Stimulated activated CD4-positive, alpha-beta T cell treated with anti-CD3 and anti-CD28 coated beads, Interleukin-4, amount 100 ng/mL, for 48 hours (primary cell): ENCODE results near the gene DNAH10.

Source experiments
- DNase-seq, 2 donors: peaks; one replicate each; pipeline ENCODE4 v3.0.0-alpha.2; 2020; ENCODE audit warnings: low read depth in 2 of 2

Gene DNAH10, protein sequence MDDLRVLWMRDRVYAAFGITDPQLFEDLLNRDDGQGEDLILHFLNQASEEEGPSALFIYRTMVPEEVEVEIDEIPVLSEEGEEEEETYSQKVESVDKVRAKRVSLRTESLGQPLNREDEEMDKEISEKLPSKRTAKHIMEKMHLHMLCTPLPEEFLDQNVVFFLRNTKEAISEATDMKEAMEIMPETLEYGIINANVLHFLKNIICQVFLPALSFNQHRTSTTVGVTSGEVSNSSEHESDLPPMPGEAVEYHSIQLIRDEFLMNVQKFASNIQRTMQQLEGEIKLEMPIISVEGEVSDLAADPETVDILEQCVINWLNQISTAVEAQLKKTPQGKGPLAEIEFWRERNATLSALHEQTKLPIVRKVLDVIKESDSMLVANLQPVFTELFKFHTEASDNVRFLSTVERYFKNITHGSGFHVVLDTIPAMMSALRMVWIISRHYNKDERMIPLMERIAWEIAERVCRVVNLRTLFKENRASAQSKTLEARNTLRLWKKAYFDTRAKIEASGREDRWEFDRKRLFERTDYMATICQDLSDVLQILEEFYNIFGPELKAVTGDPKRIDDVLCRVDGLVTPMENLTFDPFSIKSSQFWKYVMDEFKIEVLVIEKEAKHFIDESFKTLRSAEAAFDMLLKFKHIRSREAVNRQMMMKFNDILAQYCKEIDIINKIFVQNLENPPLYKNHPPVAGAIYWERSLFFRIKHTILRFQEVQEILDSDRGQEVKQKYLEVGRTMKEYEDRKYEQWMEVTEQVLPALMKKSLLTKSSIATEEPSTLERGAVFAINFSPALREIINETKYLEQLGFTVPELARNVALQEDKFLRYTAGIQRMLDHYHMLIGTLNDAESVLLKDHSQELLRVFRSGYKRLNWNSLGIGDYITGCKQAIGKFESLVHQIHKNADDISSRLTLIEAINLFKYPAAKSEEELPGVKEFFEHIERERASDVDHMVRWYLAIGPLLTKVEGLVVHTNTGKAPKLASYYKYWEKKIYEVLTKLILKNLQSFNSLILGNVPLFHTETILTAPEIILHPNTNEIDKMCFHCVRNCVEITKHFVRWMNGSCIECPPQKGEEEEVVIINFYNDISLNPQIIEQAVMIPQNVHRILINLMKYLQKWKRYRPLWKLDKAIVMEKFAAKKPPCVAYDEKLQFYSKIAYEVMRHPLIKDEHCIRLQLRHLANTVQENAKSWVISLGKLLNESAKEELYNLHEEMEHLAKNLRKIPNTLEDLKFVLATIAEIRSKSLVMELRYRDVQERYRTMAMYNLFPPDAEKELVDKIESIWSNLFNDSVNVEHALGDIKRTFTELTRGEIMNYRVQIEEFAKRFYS (N-terminal part only)

DNA sequence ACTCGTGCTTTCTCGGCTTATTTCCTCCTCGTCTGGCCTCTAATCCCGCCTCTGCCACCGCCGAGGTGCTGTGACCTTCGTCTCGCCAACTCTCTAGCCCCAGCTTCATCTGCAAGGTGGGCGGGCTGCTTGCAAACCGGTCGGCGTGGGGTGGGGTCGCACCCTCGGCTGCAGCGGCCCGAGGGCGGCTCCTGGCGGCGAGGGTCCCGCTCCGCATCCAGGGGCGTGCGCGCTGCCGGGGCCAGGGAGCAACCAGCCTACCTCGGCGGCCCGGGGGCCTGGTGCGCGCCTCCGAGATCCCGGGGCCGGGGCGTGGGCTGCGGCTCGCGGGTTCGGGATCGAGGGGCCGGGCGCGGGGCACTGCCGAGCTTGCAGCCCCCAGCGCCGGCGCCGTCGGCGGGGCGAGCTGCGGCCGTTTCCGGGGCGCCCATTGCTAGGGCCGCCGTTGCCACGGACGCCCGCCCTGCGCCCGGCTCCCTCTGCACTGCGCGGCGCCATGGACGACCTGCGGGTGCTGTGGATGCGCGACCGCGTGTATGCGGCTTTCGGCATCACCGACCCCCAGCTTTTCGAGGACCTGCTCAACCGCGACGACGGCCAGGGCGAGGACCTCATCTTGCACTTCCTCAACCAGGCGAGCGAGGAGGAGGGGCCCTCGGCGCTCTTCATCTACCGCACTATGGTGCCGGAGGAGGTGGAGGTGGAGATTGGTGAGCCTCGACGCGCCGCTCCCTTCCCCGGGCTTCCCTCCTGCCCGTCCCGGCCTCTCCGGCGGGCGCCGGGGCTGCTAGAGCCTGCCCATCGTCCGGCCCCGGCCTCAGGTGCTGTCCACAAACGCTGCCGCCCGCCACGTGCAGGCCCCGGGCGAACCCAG, at the start of gene DNAH10:
DNAH10 (plus strand) TSS at position 461 of the 874 bp plus-strand sequence; CDS start at position 497, 36 bp downstream.
- peak; percentile 37 to 38 for DNase-seq

- DNase-seq: no peak
Observed at GRCh38 chr12:123712780-123713319, 49.3 kb upstream of the DNAH10 start.

GRCh38 chr12:123713398-123713797, 48.7 kb upstream of the DNAH10 start:
- no peak for DNase-seq

DNA sequence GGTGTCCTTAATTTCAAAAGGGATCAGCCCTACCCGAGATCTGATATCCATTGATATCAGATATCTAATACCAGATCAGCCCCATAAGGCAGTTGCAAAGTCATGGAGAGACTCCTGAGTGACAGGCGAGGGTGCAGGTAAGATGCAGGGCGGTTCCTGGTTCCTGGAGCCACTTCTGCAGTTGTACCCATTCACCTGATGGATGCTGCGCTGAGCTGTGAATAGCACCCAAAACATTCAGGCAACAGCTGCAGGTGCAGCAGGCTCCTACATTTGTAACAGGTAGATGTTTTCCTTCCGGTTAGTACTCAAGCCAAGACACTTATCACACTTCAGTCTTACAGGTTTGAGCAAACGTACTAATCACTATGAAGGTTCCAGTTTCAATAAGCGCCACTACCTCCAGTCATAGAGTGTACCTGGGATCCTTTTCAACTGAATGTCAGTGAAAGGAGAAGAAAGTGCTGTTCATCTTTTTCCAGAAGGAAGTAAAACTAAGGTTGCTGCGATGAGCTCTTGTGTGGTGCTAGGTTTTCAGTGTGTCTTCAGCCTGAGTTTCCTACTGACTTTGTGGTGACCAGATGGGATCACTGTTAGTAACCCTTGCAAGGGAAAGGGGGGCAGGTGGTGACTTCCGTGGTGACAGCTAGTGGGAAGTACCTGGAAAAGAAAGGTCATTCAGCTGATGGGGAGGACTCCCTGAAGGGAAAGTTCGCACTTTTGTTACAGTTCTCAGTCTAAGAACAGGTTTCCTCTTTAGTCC, 48.1 kb upstream of the DNAH10 start:
- DNase-seq: peak; percentile 31 to 50

GRCh38 chr12:123715195-123715594, 46.9 kb upstream of the DNAH10 start:
- no peak for DNase-seq

DNA sequence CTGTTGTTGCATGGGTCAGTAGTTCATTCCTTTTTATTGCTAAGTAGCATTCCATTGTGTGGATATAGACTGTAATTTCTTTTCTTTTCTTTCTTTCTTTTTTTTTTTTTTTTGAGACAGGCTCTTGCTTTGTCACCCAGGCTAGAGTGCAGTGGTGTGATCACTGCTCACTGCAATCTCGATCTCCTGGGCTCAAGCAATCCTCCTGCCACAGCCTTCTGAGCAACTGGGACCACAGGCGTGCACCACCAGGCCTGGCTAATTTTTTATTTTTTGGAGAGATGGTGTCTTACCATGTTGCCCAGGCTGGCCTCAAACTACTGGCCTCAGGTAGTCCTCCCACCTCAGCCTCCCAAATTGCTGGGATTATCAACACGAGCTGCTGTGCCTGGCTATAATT, 44.8 kb upstream of the DNAH10 start:
- no peak for DNase-seq

GRCh38 chr12:123720141-123720814, 41.8 kb upstream of the DNAH10 start:
- DNase-seq: no peak

GRCh38 chr12:123721245-123721644, 40.9 kb upstream of the DNAH10 start:
- no peak for DNase-seq

GRCh38 chr12:123723011-123723410, 39.1 kb upstream of the DNAH10 start:
- no peak for DNase-seq

DNA sequence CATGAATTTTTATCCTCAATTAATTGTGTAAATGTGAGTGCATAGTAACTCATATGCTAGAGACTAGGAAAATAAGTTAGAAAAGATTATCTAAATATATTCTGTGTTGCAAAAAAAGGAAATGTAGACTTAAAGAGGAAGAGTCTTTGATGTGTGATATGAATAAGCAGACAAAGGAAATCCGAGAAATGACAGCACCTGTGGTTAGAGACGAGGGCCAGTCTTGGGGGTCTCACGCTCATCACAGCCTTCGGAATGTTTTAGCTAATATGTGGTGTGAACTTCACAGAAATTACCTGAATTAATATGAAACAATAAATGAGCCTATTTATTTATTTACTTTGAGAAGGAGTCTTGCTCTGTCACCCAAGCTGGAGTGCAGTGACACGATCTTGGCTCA, 38.3 kb upstream of the DNAH10 start:
- DNase-seq: no peak

DNA sequence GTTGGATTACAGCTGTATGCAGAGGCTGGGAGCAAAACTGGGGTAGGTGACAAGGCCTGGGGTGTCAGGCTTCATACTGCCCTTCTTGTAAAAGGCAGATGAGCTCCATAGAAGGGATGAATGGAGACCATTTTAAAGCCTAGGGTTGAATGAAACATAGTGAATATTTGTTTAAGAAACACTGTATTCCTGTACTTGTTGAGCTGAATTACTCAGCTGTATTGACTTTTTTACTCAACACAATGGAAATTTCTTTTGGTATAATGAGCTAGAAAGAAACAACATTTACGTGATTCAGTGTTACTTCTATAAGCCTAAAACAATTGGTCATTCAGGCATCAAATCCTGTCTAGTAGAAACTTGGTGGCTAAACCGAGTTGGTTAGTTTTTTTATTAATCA, 35.9 kb upstream of the DNAH10 start:
- no peak for DNase-seq

GRCh38 chr12:123726962-123727361, 35.1 kb upstream of the DNAH10 start:
- DNase-seq: no peak

DNA sequence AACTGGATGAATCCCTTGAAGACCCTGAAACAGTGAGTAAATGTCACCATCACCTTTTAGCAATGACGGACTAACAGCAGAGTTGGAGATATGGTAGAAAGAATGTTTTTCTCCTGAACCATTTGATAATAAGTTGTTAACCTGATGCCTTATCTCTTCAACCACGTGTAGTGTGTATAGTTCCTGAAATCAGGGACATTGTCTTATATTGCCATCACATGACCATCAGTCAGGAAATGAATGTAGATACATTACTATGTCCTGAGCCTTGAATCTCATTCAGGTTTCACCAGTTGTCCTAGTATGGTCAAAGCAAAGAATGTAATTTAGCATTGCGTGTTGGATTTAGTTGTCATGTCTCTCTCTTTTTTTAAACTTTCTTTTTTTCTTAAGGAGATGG, 34.2 kb upstream of the DNAH10 start:
- no peak for DNase-seq

DNA sequence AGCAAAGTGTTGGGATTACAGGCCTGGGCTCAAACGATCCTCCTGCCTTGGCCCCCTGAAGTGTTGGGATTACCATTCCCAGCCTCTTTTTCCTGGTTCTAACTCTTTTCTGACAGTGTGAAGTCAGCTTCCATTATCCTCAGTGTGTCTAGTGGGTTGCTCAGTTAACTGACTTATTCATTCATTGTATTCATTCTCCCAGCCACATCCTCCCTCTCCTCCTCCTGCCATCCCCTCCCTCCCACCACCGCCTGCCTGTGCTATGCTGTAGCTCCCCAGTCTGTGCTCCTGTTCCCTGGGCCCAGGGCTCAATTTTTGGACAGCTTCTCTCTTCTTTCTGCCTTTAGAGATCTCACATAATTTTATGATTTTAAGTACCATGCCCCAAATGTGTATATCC, 30.5 kb upstream of the DNAH10 start:
- no peak for DNase-seq

DNA sequence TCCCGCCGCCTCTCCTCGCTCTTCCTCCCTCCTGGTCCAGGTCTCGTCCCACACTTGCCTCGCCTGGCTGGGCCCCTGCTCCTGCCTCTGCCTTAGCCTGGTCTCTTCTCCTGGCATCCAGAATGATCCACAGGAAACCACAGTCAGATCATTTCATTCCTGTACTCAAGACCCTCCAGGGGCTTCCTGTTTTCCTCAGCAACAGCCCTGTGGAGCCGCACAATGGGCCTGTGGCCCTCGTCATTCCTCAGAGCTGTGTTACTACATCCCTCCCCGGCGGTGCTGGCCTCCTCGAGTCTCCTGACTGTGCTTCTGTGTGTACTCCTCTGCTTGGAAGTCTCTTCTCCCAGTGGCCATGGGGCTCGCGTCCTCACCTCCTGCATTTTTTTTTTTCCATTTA, 29.9 kb upstream of the DNAH10 start:
- DNase-seq: no peak

- DNase-seq: no peak
Observed at GRCh38 chr12:123733229-123733628, 28.9 kb upstream of the DNAH10 start.

DNA sequence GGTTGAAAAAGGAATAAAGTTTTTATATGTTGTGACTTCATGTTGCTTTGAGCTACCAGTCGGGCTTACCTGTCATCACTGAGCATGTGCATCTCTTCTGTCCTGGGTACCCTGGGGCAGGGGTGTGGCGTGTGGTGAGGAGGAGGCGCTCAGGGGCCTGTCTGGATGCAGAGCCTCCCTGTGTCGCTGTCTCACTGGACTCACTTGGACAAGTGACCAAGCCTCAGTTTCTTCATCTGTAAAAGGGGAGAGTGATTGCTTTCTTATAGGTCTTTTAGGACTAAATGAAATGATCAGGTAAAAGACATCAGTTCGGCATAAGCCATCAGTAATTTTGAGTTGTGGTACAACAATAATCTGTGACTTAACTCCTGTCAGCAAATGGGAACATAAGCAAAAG, 27.8 kb upstream of the DNAH10 start:
- DNase-seq: no peak

DNA sequence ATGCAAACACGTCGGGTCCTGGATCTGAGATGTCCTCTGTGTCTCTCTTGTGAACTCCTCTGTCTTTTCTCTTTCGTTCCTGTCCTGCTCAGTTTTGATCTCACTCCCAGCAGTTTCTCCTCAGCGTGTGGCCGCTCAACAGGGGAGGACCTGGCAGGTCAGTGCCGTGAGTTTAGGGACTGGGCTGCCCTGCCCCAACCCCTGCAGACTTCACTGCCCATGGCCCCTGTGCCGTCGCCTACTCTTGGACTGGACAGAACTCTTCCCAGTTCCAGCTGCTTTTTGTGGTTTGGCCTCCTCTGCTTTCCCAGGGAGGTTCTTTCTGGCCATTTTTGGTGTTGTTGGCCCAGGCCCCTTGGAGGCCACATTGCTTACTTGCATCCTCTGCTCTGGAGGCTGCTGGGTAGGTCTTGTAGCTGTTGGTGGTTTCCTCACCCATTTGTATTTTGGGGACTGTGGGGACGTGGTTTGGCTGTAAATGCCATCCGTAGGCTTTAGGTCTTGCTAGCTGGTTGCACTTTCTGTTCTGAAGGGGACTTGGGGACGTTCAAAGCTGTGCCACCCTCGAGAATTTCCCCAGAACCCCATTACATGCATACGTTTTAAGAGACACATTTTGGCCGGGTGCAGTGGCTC, 20.0 kb upstream of the DNAH10 start:
- no peak for DNase-seq

DNA sequence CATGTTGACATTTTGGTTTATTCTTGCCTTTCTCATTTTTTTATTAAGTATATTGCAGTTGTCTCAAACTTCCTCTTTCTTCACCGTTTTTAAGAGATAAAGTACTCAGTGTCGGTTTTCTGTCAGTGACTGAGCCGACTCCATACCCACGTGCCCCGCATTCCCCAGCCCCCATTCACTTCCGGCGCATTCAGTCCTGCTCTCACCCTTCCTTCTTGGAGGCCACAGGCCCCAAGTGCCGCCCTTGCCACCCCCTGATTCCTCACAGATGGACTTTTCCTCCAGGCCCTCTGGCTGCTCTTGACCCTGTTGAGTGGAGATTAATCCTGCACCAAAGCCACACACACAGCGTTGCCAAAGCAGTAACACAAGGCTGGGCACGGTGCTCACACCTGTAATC, 19.1 kb upstream of the DNAH10 start:
- DNase-seq: no peak
